Lower leg skin (tissue), 3 donors: ENCODE measurements around the gene AKT3.

Experiments
- CTCF ChIP-seq, 3 donors: fragments of 450-650 bp; IDR thresholded peaks; one replicate each; pipeline ENCODE4 v1.5.1; 2016; ENCODE audit warnings: antibody characterized with exemption in 3 of 3, mild to moderate bottlenecking in 3 of 3, moderate library complexity in 2 of 3
- POLR2A ChIP-seq, 2 donors: fragments of 450-650 bp; IDR thresholded peaks; one replicate each; pipeline ENCODE4 v1.6.1; 2016 to 2017; ENCODE audit warnings: antibody characterized with exemption in 2 of 2, mild to moderate bottlenecking in 1 of 2, moderate library complexity in 1 of 2

- TF ChIP-seq CTCF (IDR thresholded peaks at IDR 0.05), result no peak
- TF ChIP-seq POLR2A (IDR thresholded peaks at IDR 0.05), result no peak
Measured at GRCh38 chr1:243554686-243555085, 295.4 kb downstream of the AKT3 start.
